OCI-M2 (cell line): ENCODE measurements around the gene ZNF236.

Experiments used
- DNase-seq: peaks from one replicate; lab custom pipeline; 2025; ENCODE audit not compliant: unreplicated experiment; lab: John Stamatoyannopoulos, UW

The ZNF236 gene

GRCh38 chr18:77019641-77020040, 197.3 kb downstream of the ZNF236 start:
- no peak for DNase-seq
